Tibial artery (tissue), 4 donors: ENCODE data around the gene PTS.
"Not testable (repeated sequence)": the region's sequence is repeated elsewhere in the genome, so short reads cannot be mapped to it uniquely, and the experiment has no call there.

ENCODE experiments used
- DNase-seq, 2 donors: peaks; one replicate each; pipeline ENCODE4 v3.0.0-alpha.2; 2019
- H3K27ac ChIP-seq, 2 donors: fragments of 200-600 bp; sonication (generic) in 1 of 2; 1 replicate in 1 of 2; 2 replicates in 1 of 2; pipeline ENCODE4 v1.5.1; 2018 to 2019; ENCODE audit warnings: mild to moderate bottlenecking in 1 of 2
- H3K27me3 ChIP-seq, 2 donors: fragments of 200-600 bp; sonication (generic) in 1 of 2; one replicate each; pipeline versions ENCODE4 v1.5.1 to v1.6.0; 2016 to 2019
- H3K36me3 ChIP-seq, 3 donors: fragments of 200-600 bp; sonication (generic) in 2 of 3; one replicate each; pipeline ENCODE4 v1.5.1; 2016 to 2019; ENCODE audit warnings: mild to moderate bottlenecking in 2 of 3
- H3K4me1 ChIP-seq, 4 donors: fragments of 200-600 bp; sonication (generic) in 2 of 4; 1 replicate in 3 of 4; 2 replicates in 1 of 4; pipeline ENCODE4 v1.5.1; 2016 to 2019
- H3K4me3 ChIP-seq, 2 donors: fragments of 200-600 bp; sonication (generic) in 1 of 2; 1 replicate in 1 of 2; 2 replicates in 1 of 2; pipeline ENCODE4 v1.5.1; 2018 to 2019; ENCODE audit warnings: mild to moderate bottlenecking in 2 of 2
- H3K9me3 ChIP-seq, 3 donors: fragments of 200-600 bp; sonication (generic) in 1 of 3; one replicate each; pipeline ENCODE4 v1.5.1; 2016 to 2019
- CTCF ChIP-seq, 2 experiments: fragments of 200-600 bp in 1 of 2; fragments of 450-650 bp in 1 of 2; IDR thresholded peaks; one replicate each; pipeline ENCODE4 v1.5.1; 2017 to 2019; ENCODE audit warnings: antibody characterized with exemption in 2 of 2, mild to moderate bottlenecking in 1 of 2, moderate library complexity in 1 of 2
- intact Hi-C: fragments of 100-400 bp; cut with DNase I; formaldehyde crosslinking; loops from one replicate; pipeline ENCODE4 v1.15.0; 2023; ENCODE audit warnings: low total_unique reads

PTS gene

GRCh38 chr11:112182867-112183266, 43.4 kb upstream of the PTS start:
- intact Hi-C loops: no loop called here
- Histone ChIP-seq H3K36me3 (no peaks in the 10 kb centered on the region), H3K4me1 (no peaks in the 10 kb centered on the region), H3K9me3 (no peaks in the 10 kb centered on the region), H3K27me3 (no peaks in the 10 kb centered on the region), H3K4me3 (no peak overlapping the region), H3K27ac (no peak overlapping the region)
- DNase-seq: no peak
- TF ChIP-seq CTCF (IDR thresholded peaks at IDR 0.05): no peak

- TF ChIP-seq CTCF (IDR thresholded peaks at IDR 0.05): no peak
- intact Hi-C loops: no loop called here
- no peaks in the 10 kb centered on the region for H3K36me3 ChIP-seq
- no peak for DNase-seq
- no peak overlapping the region for H3K27ac ChIP-seq
- H3K27me3 ChIP-seq: no peaks in the 10 kb centered on the region
- no peaks in the 10 kb centered on the region for H3K9me3 ChIP-seq
- no peak overlapping the region for H3K4me3 ChIP-seq
- no peaks in the 10 kb centered on the region for H3K4me1 ChIP-seq
Measured at GRCh38 chr11:112185883-112186282, 40.3 kb upstream of the PTS start.

- no peak overlapping the region for H3K4me3 ChIP-seq
- no peak overlapping the region for H3K27ac ChIP-seq
- TF ChIP-seq CTCF (IDR thresholded peaks at IDR 0.05): no peak
- intact Hi-C loops: no loop called here
- no peak for DNase-seq
- no peaks in the 10 kb centered on the region for H3K36me3 ChIP-seq
- H3K4me1 ChIP-seq: no peaks in the 10 kb centered on the region
- no peaks in the 10 kb centered on the region for H3K9me3 ChIP-seq
- H3K27me3 ChIP-seq: no peaks in the 10 kb centered on the region
Measured at GRCh38 chr11:112186304-112186703, 39.9 kb upstream of the PTS start.

- H3K9me3 ChIP-seq, H3K27me3 ChIP-seq, H3K27ac ChIP-seq, H3K4me3 ChIP-seq, intact Hi-C loops, H3K36me3 ChIP-seq, DNase-seq, H3K4me1 ChIP-seq: not testable (repeated sequence)
Measured at GRCh38 chr11:112195113-112195512, 31.1 kb upstream of the PTS start.

GRCh38 chr11:112195951-112196351, 30.3 kb upstream of the PTS start:
- no peaks in the 10 kb centered on the region for H3K27me3 ChIP-seq
- H3K27ac ChIP-seq: no peak overlapping the region
- H3K9me3 ChIP-seq: no peaks in the 10 kb centered on the region
- no peaks in the 10 kb centered on the region for H3K36me3 ChIP-seq
- no peak overlapping the region for H3K4me3 ChIP-seq
- DNase-seq: no peak
- H3K4me1 ChIP-seq: no peaks in the 10 kb centered on the region
- intact Hi-C loops: no loop called here
- no peak for TF ChIP-seq CTCF (IDR thresholded peaks at IDR 0.05)

- Histone ChIP-seq H3K4me3 (no peak overlapping the region), H3K27ac (no peak overlapping the region), H3K9me3 (no peaks in the 10 kb centered on the region), H3K27me3 (no peaks in the 10 kb centered on the region), H3K4me1 (no peaks in the 10 kb centered on the region), H3K36me3 (no peaks in the 10 kb centered on the region)
- DNase-seq: no peak
- no peak for TF ChIP-seq CTCF (IDR thresholded peaks at IDR 0.05)
- intact Hi-C loops: no loop called here
Measured at GRCh38 chr11:112196519-112197087, 29.6 kb upstream of the PTS start.

- H3K27ac ChIP-seq, H3K4me3 ChIP-seq, H3K4me1 ChIP-seq, H3K36me3 ChIP-seq, DNase-seq, H3K9me3 ChIP-seq, intact Hi-C loops, H3K27me3 ChIP-seq: not testable (repeated sequence)
Measured at GRCh38 chr11:112199101-112199500, 27.1 kb upstream of the PTS start.
